ENCODE results near the gene SUPT6H. TPM values are rescaled to one million over a fixed set of nuclear protein-coding genes. Genes with fewer than 3 reads are reported as not detected.
"Not testable (repeated sequence)": the region's sequence is repeated elsewhere in the genome, so short reads cannot be mapped to it uniquely, and the experiment has no call there.

SUPT6H gene
- total and polyA plus RNA-seq, 2 donors (not counting 1 experiment from before 2014, with no cell fraction given) = 35.8 to 110 TPM

- DNase-seq (no peak), ATAC-seq (ENCODE audit: low read depth) (no peak)
- Mint-ChIP-seq H3K27me3 (no peaks in the 10 kb centered on the region), H3K4me1 (peaks cover 61% of the 10 kb centered on the region), H3K4me3 (no peak overlapping the region), H3K27ac (peak overlapping the region; percentile 46), H3K9me3 (ENCODE audit: insufficient read depth) (no peaks in the 10 kb centered on the region)
- Histone ChIP-seq H4K20me1 (ENCODE audit: control insufficient read depth, insufficient read depth, low read length, poor library complexity, severe bottlenecking) (no peaks in the 10 kb centered on the region), H3K4me1 (ENCODE audit: control insufficient read depth in 2 of 2, insufficient read depth in 2 of 2, low read length in 2 of 2) (peaks cover 60 to 62% of the 10 kb centered on the region in 2 donors), H3K36me3 (replicated peaks in 1 of 2; ENCODE audit: control extremely low read depth in 1 of 2, control insufficient read depth in 1 of 2, extremely low read depth in 1 of 2, insufficient read depth in 2 of 2, low read length in 1 of 2) (peaks cover 0 to 11% of the 10 kb centered on the region in 2 experiments), H3K9me3 (ENCODE audit: control extremely low read depth in 1 of 3, control insufficient read depth in 2 of 3, insufficient read depth in 1 of 3, low read length in 2 of 3) (peaks cover 0 to 15% (median 0%) of the 10 kb centered on the region in 3 donors), H3K27ac (ENCODE audit: low read length in 2 of 2) (no peak overlapping the region), H3K4me2 (replicated peaks; ENCODE audit: low read depth, low read length, poor library complexity, severe bottlenecking) (no peak overlapping the region), H2AFZ (ENCODE audit: insufficient read depth, low read depth, low read length, poor library complexity, severe bottlenecking) (no peak overlapping the region), H3K27me3 (replicated peaks in 1 of 4; ENCODE audit: control extremely low read depth in 1 of 4, control insufficient read depth in 3 of 4, insufficient read depth in 4 of 4, low read length in 3 of 4) (no peaks in the 10 kb centered on the region), H3K4me3 (ENCODE audit: control extremely low read depth in 1 of 5, extremely low read depth in 1 of 5, insufficient read depth in 1 of 5, low read depth in 2 of 5, low read length in 4 of 5) (no peak overlapping the region), H3K9ac (ENCODE audit: low read length) (no peak overlapping the region), H3K79me2 (ENCODE audit: control insufficient read depth, insufficient read depth, low read length) (peaks cover 52% of the 10 kb centered on the region)
- intact Hi-C loops (cut with micrococcal nuclease) = no loop called here
- no peak for TF ChIP-seq EZH2 (IDR thresholded peaks at IDR 0.05; ENCODE audit: borderline replicate concordance, insufficient read depth, low read depth, low read length, poor library complexity, severe bottlenecking)
- TF ChIP-seq CTCF (IDR thresholded peaks at IDR 0.05) = no peak
- POLR2A ChIA-PET = interaction anchor here (0.6 to 13.3 kb wide), 2 partner anchors 10 to 14 kb away, joined by 4 to 511 read pairs; partner anchors contain the start of gene TRAF4
- CTCF ChIA-PET = interaction anchor here (1.3 to 1.6 kb wide), 3 partner anchors 8 to 15 kb away, joined by 3 to 14 read pairs (median 10); partner anchors contain the start of genes RPL23A and TLCD1
- WGBS (ENCODE audit: insufficient coverage) = 89% methylated on average over 5 of the region's 5 CpGs
Measured at GRCh38 chr17:28735242-28735722, 73.3 kb downstream of the SUPT6H start.

- peak overlapping the region; percentile 47 for H3K4me3 Mint-ChIP-seq
- DNase-seq; H4K20me1 ChIP-seq (ENCODE audit: control insufficient read depth, insufficient read depth, low read length, poor library complexity, severe bottlenecking); H3K4me3 ChIP-seq (ENCODE audit: control extremely low read depth in 1 of 5, extremely low read depth in 1 of 5, insufficient read depth in 1 of 5, low read depth in 2 of 5, low read length in 4 of 5); H3K4me2 ChIP-seq (replicated peaks; ENCODE audit: low read depth, low read length, poor library complexity, severe bottlenecking); H3K9me3 Mint-ChIP-seq (ENCODE audit: insufficient read depth); H3K9ac ChIP-seq (ENCODE audit: low read length); H3K27ac ChIP-seq (ENCODE audit: low read length in 2 of 2); ATAC-seq (ENCODE audit: low read depth); intact Hi-C loops (cut with micrococcal nuclease); H3K27me3 ChIP-seq (replicated peaks in 1 of 4; ENCODE audit: control extremely low read depth in 1 of 4, control insufficient read depth in 3 of 4, insufficient read depth in 4 of 4, low read length in 3 of 4); H3K27me3 Mint-ChIP-seq; H2AFZ ChIP-seq (ENCODE audit: insufficient read depth, low read depth, low read length, poor library complexity, severe bottlenecking): not testable (repeated sequence)
- Histone ChIP-seq H3K79me2 (ENCODE audit: control insufficient read depth, insufficient read depth, low read length) (peaks cover 54% of the 10 kb centered on the region), H3K4me1 (ENCODE audit: control insufficient read depth in 2 of 2, insufficient read depth in 2 of 2, low read length in 2 of 2) (peaks cover 68% of the 10 kb centered on the region in 2 donors), H3K36me3 (replicated peaks in 1 of 2; ENCODE audit: control extremely low read depth in 1 of 2, control insufficient read depth in 1 of 2, extremely low read depth in 1 of 2, insufficient read depth in 2 of 2, low read length in 1 of 2) (peaks cover 0 to 11% of the 10 kb centered on the region in 2 experiments), H3K9me3 (ENCODE audit: control extremely low read depth in 1 of 3, control insufficient read depth in 2 of 3, insufficient read depth in 1 of 3, low read length in 2 of 3) (peaks cover 0 to 22% (median 0%) of the 10 kb centered on the region in 3 donors)
- WGBS (ENCODE audit: insufficient coverage) = no CpG with 5 or more reads among the region's 8 CpGs
- H3K27ac Mint-ChIP-seq = peak overlapping the region; percentile 70
- peaks cover 70% of the 10 kb centered on the region for H3K4me1 Mint-ChIP-seq
- ChIA-PET POLR2A (interaction anchor here (2.2 to 13.3 kb wide), 2 partner anchors 9 to 14 kb away, joined by 4 to 511 read pairs; partner anchors contain the start of gene TRAF4), CTCF (interaction anchor here (1.3 to 1.6 kb wide), 3 partner anchors 9 to 16 kb away, joined by 3 to 14 read pairs (median 10); partner anchors contain the start of genes RPL23A and TLCD1)
Measured at GRCh38 chr17:28735913-28736769, 74.1 kb downstream of the SUPT6H start.
